ENCODE results near the gene CRTAP.
"Not testable (repeated sequence)": the region's sequence is repeated elsewhere in the genome, so short reads cannot be mapped to it uniquely, and the experiment has no call there.

DNA sequence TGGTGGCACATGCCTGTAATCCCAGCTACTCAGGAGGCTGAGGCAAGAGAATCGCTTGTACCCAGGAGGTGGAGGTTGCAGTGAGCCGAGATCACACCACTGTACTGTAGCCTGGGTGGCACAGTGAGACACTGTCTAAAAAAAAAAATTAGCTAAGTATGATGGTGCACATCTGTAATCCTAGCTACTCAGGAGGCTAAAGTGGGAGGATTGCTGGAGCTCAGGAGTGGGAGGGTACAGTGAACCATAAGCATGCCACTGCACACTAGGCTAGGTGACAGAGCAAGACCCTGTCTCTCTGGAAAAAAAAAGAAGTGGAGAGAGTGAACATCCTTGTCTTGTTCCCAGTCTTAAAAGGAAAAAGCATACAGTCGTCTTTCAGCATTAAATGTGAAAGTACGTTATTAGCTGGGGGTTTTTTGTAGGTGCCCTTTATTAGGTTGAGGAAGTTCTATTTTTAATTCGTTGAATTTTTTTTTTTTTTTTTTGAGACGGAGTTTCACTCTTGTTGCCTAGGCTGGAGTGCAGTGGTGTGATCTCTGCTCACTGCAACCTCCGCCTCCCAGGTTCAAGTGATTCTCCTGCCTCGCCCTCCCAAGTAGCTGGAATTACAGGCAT lies 25.3 kb downstream of the CRTAP start:
- TF ChIP-seq, protein P1, sequence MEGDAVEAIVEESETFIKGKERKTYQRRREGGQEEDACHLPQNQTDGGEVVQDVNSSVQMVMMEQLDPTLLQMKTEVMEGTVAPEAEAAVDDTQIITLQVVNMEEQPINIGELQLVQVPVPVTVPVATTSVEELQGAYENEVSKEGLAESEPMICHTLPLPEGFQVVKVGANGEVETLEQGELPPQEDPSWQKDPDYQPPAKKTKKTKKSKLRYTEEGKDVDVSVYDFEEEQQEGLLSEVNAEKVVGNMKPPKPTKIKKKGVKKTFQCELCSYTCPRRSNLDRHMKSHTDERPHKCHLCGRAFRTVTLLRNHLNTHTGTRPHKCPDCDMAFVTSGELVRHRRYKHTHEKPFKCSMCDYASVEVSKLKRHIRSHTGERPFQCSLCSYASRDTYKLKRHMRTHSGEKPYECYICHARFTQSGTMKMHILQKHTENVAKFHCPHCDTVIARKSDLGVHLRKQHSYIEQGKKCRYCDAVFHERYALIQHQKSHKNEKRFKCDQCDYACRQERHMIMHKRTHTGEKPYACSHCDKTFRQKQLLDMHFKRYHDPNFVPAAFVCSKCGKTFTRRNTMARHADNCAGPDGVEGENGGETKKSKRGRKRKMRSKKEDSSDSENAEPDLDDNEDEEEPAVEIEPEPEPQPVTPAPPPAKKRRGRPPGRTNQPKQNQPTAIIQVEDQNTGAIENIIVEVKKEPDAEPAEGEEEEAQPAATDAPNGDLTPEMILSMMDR (IDR thresholded peaks at IDR 0.05; ENCODE audit: insufficient read depth, low read length), result not testable (repeated sequence)
- not testable (repeated sequence) for TF ChIP-seq POLR2AphosphoS5 (IDR thresholded peaks at IDR 0.05; ENCODE audit: low read depth); GABPA (IDR thresholded peaks at IDR 0.05; ENCODE audit: low read depth); SPI1 (IDR thresholded peaks at IDR 0.05; ENCODE audit: borderline replicate concordance, low read depth)
- TF ChIP-seq, protein P2, sequence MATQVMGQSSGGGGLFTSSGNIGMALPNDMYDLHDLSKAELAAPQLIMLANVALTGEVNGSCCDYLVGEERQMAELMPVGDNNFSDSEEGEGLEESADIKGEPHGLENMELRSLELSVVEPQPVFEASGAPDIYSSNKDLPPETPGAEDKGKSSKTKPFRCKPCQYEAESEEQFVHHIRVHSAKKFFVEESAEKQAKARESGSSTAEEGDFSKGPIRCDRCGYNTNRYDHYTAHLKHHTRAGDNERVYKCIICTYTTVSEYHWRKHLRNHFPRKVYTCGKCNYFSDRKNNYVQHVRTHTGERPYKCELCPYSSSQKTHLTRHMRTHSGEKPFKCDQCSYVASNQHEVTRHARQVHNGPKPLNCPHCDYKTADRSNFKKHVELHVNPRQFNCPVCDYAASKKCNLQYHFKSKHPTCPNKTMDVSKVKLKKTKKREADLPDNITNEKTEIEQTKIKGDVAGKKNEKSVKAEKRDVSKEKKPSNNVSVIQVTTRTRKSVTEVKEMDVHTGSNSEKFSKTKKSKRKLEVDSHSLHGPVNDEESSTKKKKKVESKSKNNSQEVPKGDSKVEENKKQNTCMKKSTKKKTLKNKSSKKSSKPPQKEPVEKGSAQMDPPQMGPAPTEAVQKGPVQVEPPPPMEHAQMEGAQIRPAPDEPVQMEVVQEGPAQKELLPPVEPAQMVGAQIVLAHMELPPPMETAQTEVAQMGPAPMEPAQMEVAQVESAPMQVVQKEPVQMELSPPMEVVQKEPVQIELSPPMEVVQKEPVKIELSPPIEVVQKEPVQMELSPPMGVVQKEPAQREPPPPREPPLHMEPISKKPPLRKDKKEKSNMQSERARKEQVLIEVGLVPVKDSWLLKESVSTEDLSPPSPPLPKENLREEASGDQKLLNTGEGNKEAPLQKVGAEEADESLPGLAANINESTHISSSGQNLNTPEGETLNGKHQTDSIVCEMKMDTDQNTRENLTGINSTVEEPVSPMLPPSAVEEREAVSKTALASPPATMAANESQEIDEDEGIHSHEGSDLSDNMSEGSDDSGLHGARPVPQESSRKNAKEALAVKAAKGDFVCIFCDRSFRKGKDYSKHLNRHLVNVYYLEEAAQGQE (IDR thresholded peaks at IDR 0.05; ENCODE audit: insufficient replicate concordance, low read depth), result not testable (repeated sequence)
